ENCODE data around the gene FAM209B. TPM values are rescaled to one million over a fixed set of nuclear protein-coding genes. Genes with fewer than 3 reads are reported as not detected.
"Not testable (repeated sequence)": the region's sequence is repeated elsewhere in the genome, so short reads cannot be mapped to it uniquely, and the experiment has no call there.

Gene FAM209B
- total RNA-seq, 3 donors from 2014 or later (not counting 1 experiment from before 2014, with no cell fraction given), result 2.0 to 3.3 (median 3.1) TPM

- H3K9me3 ChIP-seq (ENCODE audit: control insufficient read depth, insufficient read depth, low read length), result no peaks in the 10 kb centered on the region
These were observed 25.9 kb downstream of the FAM209B start for GRCh38 chr20:56558968-56559367.

GRCh38 chr20:56564526-56564925 lies 31.5 kb downstream of the FAM209B start:
- H3K36me3 ChIP-seq (ENCODE audit: control insufficient read depth, insufficient read depth, low read length); H3K9me3 Mint-ChIP-seq; H3K27me3 ChIP-seq (ENCODE audit: control insufficient read depth, insufficient read depth, low read length); H3K4me3 ChIP-seq (ENCODE audit: low read length); H3K36me3 Mint-ChIP-seq; H3K27ac ChIP-seq (ENCODE audit: low read length); H3K4me1 ChIP-seq (ENCODE audit: control insufficient read depth, insufficient read depth, low read length); H3K9me3 ChIP-seq (ENCODE audit: control insufficient read depth, insufficient read depth, low read length); H3K27me3 Mint-ChIP-seq (ENCODE audit: low read depth in 2 of 2); ATAC-seq; H3K4me1 Mint-ChIP-seq; H3K4me3 Mint-ChIP-seq; intact Hi-C loops (cut with micrococcal nuclease); DNase-seq; H3K27ac Mint-ChIP-seq: not testable (repeated sequence)
- 86% methylated on average over 6 of the region's 6 CpGs for WGBS (ENCODE audit: insufficient coverage)

More at GRCh38 chr20:56558968-56559367, 25.9 kb downstream of the FAM209B start:
- no peaks in the 10 kb centered on the region for H3K27me3 ChIP-seq (ENCODE audit: control insufficient read depth, insufficient read depth, low read length)
- Mint-ChIP-seq H3K27me3 (ENCODE audit: low read depth in 2 of 2) (no peaks in the 10 kb centered on the region), H3K36me3 (no peaks in the 10 kb centered on the region), H3K4me1 (no peaks in the 10 kb centered on the region), H3K9me3 (no peaks in the 10 kb centered on the region), H3K27ac (no peak overlapping the region), H3K4me3 (no peak overlapping the region)
- no peak overlapping the region for H3K27ac ChIP-seq (ENCODE audit: low read length)
- ATAC-seq (no peak), DNase-seq (no peak)
- intact Hi-C loops (cut with micrococcal nuclease), result loop anchor here (10.0 kb wide), 1 partner anchor 1036 kb away; no protein-coding TSS in a partner anchor
- TF ChIP-seq CTCF (IDR thresholded peaks at IDR 0.05), result no peak
- no peak overlapping the region for H3K4me3 ChIP-seq (ENCODE audit: low read length)
- no peaks in the 10 kb centered on the region for H3K4me1 ChIP-seq (ENCODE audit: control insufficient read depth, insufficient read depth, low read length)
- 73% methylated on average over 5 of the region's 6 CpGs for WGBS (ENCODE audit: insufficient coverage)
- H3K36me3 ChIP-seq (ENCODE audit: control insufficient read depth, insufficient read depth, low read length), result no peaks in the 10 kb centered on the region

- Mint-ChIP-seq H3K4me3 (no peak overlapping the region), H3K9me3 (no peaks in the 10 kb centered on the region), H3K36me3 (no peaks in the 10 kb centered on the region), H3K4me1 (no peaks in the 10 kb centered on the region), H3K27me3 (ENCODE audit: low read depth in 2 of 2) (no peaks in the 10 kb centered on the region), H3K27ac (no peak overlapping the region)
- TF ChIP-seq CTCF (IDR thresholded peaks at IDR 0.05), result no peak
- Histone ChIP-seq H3K9me3 (ENCODE audit: control insufficient read depth, insufficient read depth, low read length) (no peaks in the 10 kb centered on the region), H3K27ac (ENCODE audit: low read length) (no peak overlapping the region), H3K36me3 (ENCODE audit: control insufficient read depth, insufficient read depth, low read length) (no peaks in the 10 kb centered on the region), H3K4me1 (ENCODE audit: control insufficient read depth, insufficient read depth, low read length) (no peaks in the 10 kb centered on the region), H3K27me3 (ENCODE audit: control insufficient read depth, insufficient read depth, low read length) (no peaks in the 10 kb centered on the region), H3K4me3 (ENCODE audit: low read length) (no peak overlapping the region)
- intact Hi-C loops (cut with micrococcal nuclease), result no loop called here
- no peak for DNase-seq
- WGBS (ENCODE audit: insufficient coverage), result 86% methylated on average over 4 of the region's 4 CpGs
- no peak for ATAC-seq
These were observed 32.5 kb downstream of the FAM209B start for GRCh38 chr20:56565511-56565910.

- H3K9me3 Mint-ChIP-seq, result no peaks in the 10 kb centered on the region
- Histone ChIP-seq H3K4me3 (ENCODE audit: low read length) (no peak overlapping the region), H3K36me3 (ENCODE audit: control insufficient read depth, insufficient read depth, low read length) (no peaks in the 10 kb centered on the region), H3K27me3 (ENCODE audit: control insufficient read depth, insufficient read depth, low read length) (no peaks in the 10 kb centered on the region), H3K27ac (ENCODE audit: low read length) (no peak overlapping the region), H3K9me3 (ENCODE audit: control insufficient read depth, insufficient read depth, low read length) (no peaks in the 10 kb centered on the region), H3K4me1 (ENCODE audit: control insufficient read depth, insufficient read depth, low read length) (no peaks in the 10 kb centered on the region)
- H3K27ac Mint-ChIP-seq, result no peak overlapping the region
- no peak for TF ChIP-seq CTCF (IDR thresholded peaks at IDR 0.05)
- intact Hi-C loops (cut with micrococcal nuclease), result no loop called here
- ATAC-seq, result no peak
- no peak overlapping the region for H3K4me3 Mint-ChIP-seq
- H3K27me3 Mint-ChIP-seq (ENCODE audit: low read depth in 2 of 2), result peaks cover 0 to 2% of the 10 kb centered on the region in 2 donors
- H3K36me3 Mint-ChIP-seq, result no peaks in the 10 kb centered on the region
- WGBS (ENCODE audit: insufficient coverage), result 86% methylated on average over 3 of the region's 3 CpGs
- no peaks in the 10 kb centered on the region for H3K4me1 Mint-ChIP-seq
- no peak for DNase-seq
These were observed 33.6 kb downstream of the FAM209B start for GRCh38 chr20:56566621-56567020.

Data from natural killer cell (primary cell).